Left forelimb (tissue), 1 donor: ENCODE data around the gene CCL3.
"Not testable (repeated sequence)": the region's sequence is repeated elsewhere in the genome, so short reads cannot be mapped to it uniquely, and the experiment has no call there.

Experiments
- DNase-seq: peaks from one replicate; pipeline ENCODE4 v3.0.0-alpha.2; 2018; ENCODE audit warnings: low spot score

Gene CCL3

DNA sequence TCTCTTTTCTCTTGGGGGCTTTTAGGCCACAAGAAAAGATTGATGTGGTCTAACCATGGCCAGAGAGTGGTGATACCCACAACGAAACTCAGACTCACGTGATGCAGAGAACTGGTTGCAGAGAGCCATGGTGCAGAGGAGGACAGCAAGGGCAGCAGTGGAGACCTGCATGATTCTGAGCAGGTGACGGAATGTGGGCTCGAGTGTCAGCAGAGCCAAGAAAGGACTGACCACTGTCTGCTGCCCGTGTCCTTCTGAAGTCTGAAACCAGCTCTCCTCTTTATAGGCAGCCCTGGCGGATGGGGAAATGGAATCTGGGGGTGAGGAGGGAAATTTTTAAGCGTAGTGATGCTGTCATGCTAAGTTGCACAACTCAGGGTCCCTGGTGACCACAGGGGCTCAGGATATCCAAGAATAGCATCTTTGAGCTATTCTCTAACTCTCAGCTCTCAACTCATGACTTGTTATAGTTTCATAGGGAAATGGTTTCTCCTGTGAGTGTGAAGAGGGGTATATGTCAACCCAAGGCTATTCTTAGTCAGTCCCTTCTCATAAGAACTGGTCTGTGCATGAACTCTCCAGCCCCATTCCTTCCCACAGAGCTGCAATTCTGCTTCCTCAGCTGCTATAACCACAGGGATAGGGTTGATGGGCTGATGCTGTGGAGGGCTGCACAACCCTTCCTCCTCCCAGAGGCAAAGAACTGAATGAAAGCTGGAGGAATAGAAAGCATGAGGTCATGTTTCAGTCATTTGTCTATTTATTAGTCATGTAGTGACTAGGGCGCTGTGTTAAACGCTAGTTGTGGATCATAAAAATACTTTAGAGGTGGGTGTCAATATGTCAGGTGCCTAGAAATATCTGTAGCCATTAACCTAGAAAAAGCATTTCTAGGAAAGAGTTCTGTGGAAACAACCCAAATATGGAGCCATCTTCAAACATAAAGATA lies at the start of gene CCL3:
Gene CCL3 (minus strand): TSS at position 256 of the 949 bp plus-strand sequence. CDS start 85 bp downstream, at position 171.
- DNase-seq, result no peak

DNA sequence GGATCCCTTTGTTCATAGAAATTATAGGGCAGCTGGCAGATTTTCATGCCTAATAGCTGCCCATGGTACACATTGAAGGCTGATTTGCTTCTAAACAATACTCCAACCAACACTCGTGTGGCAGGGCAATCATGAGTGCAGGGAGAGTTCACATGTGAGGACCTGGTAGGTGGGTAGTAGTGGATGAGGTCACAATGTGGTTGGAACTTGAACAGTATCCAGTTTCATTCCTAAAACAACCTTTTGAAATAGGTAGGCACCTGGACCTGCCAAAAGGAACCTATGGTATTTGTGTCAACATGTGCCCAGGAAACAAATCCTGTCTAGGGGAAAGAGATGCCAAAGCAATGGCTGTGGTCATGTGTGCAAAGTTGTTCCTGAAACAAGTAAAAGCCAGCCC lies 46.5 kb upstream of the CCL3 start:
- no peak for DNase-seq

DNA sequence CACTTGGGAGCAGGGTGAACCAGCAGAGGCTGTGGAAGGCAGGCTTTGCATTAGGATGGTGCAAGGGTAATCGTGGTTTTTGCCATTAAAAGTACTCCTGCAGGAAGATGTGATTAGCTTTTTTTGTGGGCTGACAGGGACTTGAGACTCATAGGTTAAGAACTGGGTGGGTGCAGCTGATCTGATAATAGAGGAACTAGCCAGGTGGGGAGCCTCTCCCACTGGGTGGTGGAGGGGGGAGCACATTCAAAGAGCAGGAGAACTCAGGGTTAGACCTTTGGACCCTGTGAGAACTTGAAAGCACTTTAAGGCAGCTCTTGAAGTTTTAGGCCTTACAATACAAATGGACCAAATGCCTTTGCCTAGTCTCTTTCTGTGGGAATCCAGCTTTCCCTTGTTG lies 46.1 kb upstream of the CCL3 start:
- no peak for DNase-seq

DNA sequence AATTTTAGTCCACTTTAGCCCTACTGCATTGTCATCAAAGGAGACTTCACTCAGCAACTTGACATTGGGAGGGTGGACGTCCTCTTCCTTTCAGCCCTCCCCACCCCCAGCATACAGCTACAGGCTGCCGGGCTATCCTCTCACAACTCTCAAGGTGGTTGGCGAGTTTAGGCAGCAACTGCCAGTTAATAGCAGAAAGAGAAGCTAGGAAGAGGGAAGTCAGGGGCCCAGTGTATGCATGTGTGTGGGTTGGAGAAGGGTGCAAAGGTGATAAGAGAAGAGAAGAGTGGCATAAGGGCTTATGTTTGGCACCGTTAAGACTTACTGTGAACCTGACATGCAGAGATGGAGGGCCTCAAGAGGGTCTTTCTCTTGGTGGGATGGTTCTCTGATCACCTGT lies 45.5 kb upstream of the CCL3 start:
- DNase-seq, result no peak

DNA sequence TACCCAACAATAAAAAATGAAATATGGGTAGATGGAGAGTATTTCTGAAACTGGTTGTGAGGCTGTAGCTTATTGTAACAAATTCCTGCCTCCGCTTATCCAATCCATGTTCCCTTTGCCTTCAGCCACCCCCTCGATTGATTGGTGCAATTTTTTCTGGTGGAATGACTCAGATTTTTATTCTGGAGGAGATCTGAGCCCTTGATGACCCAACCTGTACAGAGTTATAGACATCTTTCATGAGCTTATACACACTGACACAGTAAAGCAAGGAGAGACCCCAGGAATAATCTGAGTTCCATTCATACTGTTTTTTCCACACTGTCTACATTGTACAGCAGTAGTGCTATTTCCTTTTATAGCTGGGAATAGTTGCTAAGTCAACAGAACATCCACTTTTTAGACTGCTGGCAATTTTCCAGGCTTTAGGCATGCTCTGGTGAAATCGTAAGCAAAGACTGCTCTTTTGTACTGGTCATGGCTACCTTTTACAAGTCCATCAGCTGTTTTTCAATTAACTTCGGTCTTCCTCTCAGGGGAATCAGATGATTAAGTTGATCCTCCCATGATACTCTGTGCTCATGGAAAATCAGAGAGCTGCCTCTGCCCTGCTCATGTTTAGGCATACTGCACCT lies 43.8 kb upstream of the CCL3 start:
- DNase-seq, result no peak

DNA sequence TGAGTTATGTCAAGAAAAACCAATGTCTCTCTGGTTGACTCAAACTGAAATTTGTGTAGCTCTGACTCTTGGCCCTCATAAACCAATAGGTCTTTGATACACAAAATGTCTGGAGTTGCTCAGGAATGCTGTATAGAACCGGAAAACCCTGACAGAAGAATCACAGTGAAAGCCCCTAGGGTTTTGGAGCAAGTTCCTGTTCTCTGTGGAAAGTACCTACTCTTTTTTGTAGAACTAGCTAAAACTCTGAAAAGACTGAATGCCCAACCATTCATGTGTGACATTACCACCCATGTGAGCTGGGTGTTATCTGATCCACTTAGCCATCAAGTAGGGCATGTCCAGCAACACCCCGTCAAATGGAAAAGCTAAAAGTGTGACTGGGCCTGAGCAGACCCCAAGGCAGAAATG lies 42.5 kb upstream of the CCL3 start:
- DNase-seq, result no peak

DNA sequence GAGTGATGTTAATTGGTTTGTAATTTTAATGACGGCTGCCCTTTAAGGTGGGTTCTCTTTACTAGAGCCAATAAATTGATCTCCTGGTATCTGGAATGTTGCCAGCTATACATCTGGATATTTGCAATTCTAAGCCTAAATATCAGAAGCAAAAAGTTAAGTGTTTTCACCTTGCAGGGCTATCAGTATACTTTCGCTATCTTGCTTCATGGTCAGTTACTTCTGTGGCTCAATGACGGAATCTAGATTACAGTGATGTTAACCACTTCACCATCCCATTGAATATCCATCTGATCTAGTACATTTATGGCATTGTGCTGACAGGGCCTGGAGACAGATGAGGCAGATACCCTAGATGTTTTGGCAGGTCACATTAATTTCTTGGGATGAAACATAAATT lies 42.0 kb upstream of the CCL3 start:
- no peak for DNase-seq

DNA sequence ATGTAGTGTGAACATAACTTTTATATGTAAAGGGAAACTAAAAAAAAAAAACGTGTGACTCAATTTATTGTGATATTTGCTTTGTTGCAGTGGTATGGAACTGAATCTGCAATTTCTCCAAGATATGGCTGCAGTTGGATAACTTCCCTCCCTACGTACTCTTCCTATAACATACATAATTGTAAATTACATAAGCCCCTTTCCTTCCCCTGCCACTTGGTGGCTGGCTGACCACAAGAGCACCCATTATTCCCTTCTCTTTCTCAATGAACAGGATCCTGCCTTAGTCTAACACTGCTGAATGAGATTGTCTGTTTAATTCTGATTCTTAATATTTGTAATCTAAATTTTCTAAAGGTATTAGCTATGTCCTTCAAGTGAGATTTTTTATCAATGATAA lies 41.5 kb upstream of the CCL3 start:
- DNase-seq, result no peak

DNA sequence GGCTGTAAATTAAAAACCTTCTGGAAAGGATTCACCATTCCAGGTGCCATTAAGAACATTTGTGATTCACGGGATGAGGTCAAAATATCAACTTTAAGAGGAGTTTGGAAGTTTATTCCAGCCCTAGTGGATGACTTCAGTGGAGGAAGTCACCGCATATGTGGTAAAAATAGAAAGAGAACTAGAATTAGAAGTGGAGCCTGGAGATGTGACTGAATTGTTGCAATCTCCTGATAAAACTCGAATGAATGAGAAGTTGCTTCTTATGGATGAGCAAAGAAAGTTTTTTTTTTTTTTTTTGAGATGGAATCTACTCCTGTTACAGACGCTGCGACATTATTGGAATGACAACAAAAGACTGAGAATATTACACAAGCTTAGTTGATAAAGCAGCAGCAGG lies 40.4 kb upstream of the CCL3 start:
- DNase-seq, result no peak

DNA sequence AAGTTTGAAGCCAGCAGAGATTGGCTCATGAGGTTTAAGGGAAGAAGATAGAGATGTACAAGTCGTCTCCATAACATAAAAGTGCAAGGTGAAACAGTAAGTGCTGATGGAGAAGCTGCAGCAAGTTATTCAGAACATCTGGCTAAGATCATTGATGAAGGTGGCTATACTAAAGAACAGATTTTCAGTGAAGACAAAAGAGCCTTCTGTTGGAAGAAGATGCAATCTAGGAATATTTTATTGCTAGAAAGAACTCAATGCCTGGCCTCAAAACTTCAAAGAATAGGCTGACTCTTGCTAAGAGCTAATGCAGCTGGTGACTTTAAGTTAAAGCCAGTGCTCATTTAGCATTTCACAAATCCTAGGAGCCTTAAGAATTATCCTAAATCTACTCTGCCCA lies 39.7 kb upstream of the CCL3 start:
- no peak for DNase-seq

DNA sequence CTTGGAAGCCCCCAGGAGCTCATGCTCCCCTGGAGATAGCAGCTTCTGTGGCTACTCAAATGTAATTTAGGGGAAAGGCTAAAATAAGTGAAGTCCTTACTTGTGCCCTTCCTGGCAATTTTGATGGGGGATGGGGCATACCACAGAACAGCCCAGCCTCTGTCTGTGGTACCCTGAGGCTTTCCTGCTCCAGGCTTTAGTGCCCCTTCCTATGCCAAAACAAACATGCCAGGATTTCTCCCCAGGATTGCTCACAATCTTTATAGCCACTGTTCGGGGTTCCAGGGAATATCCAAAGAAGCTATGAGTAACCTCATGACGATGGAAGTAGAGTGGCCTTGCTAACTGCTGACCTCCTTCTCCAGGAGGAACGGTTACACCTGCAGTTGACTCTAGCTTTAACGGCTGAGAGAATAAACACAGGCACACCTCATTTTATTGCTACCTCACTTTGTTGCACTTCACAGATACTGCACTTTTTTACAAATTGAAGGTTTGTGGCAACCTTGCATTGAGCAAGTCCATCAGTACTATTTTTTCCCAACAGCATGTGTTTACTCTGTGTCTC lies 38.6 kb upstream of the CCL3 start:
- DNase-seq, result no peak

DNA sequence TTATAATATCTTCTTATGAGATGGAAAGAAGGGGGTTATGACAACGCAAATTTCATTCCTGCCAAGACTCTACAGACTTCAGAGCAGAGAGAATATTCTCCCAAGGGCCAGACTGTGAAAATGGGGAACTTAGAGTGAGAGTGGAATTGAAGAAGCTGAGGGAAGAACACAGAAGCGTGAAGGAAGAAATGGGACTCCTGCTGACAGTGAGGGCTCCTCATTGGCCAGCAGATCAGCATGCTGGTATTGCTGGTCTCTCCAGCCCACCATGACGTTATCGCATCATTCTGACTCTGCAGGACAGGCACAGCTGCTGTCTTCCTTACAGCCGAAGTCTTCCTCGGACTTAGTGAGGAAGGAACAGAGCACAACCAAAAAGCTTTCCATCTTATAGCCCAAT lies 38.0 kb upstream of the CCL3 start:
- no peak for DNase-seq

DNA sequence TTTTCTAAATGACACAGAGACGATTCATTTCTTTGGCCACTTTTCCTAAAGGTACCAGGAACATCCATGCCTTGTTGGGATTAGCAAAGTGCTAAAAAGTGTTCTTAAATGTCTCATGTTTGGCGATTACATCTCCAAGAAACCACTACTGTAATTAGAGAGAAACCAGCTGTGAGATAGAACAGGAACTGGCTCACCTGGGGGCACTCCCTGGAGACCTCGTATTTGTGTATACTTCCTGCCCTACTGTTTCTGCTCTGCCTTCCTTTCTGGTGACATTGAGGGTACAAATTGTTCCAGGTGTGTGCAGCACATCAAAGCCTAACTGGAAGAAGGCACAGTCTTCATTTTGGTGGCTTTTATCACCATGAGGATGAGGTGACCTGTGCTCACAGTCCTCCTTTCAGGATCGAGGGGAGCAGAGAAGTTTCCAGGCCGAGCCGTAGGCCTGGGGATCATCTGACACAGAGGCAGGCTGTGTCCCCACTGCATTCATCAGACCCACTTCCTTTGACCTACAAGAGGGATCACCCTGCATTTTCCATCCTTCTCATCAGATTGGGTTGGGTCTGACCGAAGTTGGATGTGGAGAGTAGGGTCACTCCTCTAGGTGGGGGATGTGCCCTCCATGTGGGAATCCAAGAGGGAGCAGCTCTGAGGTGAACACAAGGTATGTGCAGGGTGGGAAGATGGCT lies 37.4 kb upstream of the CCL3 start:
- DNase-seq, result no peak

DNA sequence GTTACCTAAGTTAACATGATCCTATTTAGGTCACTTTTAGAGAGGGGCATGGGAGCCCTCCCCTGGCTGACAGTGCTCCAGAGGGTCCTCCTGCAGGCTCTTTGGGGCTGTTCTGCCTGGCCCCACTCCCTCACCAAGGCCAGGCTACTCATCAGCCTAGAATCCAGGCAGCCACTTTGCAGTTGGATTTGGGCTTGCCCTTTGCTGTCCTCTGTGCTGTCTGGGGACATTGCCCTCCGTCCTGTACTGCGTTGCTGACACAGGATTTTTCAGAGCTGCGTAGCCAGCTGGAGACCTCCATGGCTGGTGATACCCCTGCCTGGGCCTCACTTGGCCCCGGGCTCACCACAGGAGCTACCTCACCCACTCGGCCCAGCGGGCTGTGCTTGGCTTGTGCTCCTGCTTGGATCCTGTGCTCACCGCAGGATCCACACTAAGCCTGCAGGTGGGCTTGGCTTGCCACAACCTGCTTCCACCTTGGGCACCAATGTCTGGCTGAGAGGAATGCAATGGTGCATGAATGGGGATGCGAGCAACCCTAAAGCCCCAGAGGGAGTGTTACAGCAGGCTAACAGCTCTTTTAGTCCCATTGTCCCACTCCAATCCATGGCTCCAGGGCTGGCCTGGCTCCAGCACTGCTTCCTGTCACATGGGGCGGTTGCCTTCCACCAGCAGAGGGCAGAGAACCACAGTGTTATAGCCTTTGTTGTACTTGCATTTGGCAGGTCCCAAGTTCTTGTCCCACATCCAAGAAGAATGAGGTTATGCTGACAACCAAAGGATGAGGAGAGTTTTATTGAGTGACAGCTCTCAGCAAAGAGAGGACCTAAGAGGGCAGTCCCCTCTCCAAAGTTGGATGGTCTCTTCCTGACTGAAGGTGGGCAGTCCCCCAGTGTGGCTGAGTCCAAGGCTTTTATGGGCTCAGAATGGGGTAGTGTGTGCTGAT lies 35.2 kb upstream of the CCL3 start:
- DNase-seq, result no peak

DNA sequence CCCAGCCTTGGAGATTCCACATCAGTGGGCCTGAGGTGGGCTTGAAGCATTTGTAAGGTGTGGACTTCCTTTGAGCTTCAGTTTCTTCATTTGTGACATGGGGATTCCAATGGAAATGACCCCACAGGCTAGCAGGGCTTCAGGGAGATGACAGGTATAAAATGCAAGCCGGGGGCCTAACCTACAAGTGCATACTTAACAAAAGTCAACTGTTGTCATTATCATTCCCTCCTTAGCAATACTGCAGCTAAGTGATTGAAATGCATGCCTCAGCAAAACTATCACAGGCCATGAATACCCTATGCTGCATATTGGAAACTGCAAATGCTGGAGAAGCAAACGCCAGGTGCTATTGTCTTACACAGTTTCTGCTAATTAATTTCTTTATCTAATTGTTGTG lies 33.5 kb upstream of the CCL3 start:
- DNase-seq, result no peak

DNA sequence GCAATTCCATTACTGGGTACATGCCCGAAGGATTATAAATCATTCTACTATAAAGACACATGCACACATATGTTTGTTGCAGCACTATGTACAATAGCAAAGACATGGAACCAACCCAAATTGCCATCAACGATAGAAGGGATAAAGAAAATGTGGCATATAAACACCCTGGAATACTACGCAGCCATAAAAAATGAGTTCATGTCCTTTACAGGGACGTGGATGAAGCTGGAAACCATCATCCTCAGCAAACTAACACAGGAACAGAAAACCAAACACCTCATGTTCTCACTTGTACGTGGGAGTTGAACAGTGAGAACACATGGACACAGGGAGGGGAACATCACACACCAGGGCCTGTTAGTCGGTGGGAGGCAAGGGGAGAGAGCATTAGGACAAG lies 31.2 kb upstream of the CCL3 start:
- not testable (repeated sequence) for DNase-seq

DNA sequence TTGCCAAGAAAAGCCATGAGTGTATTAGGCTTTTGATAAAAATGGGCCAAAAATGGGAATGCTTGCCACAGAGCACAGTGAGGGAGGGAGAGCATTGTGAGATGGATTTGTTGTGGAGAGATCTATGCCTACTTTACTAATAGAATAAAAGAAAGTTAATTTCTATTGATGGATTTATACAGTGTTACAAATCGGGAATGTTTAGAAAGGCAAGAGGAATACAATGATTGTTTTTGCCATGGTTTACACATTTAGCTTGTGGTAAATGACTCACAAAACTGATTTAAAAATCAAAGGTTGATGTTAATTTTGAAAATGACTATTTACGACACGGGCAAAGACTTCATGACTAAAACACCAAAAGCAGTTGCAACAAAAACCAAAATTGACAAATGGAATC lies 30.3 kb upstream of the CCL3 start:
- no peak for DNase-seq

DNA sequence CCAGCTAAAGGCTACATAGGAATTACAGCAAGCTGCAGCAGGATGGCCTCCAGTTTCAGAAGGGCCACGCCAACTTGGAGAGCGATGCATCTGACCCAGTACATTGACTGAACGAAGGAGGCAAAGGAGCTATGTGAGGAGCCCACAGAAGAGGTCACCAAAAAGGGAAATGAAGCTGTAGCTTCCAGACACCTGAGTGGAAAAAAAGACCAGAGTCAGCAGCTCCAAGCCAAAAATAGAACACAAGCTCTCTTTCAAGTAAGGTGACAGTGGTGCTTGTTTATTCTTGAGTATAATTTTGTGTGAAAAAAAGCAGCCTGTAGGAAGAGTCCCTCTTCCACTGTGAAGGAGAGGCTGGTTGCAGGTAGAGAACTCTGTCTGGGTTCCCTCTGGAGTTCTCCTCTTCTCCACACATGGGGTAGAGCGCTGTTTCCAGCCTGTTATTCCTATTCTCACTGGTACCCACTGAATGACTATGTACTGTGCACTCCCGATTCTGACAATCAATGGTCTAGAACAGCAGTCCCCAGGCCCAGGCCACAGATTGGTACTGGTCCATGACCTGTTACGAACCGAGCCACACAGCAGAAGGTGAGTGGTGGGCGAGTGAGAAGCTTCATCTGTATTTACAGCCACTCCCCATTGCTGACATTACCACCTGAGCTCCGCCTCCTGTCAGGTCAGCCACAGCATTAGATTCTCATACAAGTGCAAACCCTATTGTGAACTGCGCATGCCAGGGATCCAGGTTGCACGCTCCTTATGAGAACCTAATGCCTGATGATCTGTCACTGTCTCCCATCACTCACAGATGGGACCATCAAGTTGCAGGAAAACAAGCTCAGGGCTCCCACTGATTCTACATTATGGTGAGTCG lies 28.8 kb upstream of the CCL3 start:
- DNase-seq, result no peak

DNA sequence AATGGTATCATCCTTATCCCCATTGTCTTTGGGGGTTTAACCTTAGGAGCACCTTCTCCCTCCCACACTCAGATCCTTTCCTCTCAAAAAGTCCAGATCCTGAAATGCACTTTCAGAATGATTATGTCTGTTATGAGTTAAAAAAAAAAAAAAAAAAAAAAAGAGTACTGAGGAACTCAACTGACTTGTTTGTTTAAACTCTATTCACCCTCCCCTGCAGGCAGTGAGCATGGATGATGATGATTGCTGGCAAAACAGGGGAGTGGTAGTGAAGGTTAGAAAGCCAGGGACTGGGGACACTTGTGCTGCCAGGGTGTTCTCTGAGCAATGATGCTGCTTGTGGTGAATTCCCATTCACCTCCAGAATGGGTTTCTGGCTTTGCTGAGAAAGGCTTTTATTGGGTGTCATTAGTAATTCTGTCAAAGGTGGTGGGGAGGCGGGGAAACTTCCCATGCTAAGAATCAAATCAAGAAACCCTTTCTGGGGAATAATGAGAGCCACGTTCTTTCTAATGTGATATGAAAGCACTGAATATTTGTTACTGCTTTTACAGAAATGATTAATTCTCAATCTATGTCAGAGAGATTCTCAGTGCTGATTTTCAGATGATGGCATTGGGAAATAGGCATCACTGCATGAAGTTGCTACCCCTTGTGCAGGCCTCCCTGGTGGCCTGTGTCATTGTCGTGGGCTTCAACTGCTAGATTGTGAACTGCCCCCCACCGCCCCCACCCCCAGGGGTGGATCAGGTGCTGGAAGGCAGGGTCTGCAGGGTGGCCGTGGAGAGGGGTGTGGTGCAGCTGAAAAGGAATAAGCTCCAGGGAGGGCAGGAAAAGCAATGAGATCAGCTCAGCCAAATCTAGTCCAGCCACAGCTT lies 27.8 kb upstream of the CCL3 start:
- no peak for DNase-seq

DNA sequence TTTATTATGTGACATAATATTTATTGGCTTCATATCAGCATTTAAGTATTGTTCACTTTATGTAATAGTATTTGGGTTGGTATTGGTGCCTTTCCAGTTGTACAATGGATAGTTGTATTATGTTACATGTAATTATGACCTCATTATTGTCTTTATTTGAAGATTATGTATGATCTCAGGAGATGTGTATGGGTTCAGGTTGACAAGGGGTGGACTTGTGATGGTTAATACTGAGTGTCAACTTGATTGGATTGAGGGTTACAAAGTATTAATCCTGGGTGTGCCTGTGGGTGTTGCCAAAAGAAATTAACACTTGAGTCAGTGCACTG lies 25.7 kb upstream of the CCL3 start:
- DNase-seq, result not testable (repeated sequence)
